OCI-LY7 (cell line): Measurements from ENCODE around the gene OR2M3. TPM values are rescaled to one million over a fixed set of nuclear protein-coding genes. Genes with fewer than 3 reads are reported as not detected.

Source experiments
- BruUV-seq: library from RNA; stranded (reverse); fragments of 400-500 nt; replicated peaks from 2 replicates; lab custom pipeline; 2021; lab: Mats Ljungman, UMichigan
- CTCF ChIA-PET: fragments of 300-600 bp; sonication (Branson Sonifier 250); formaldehyde crosslinking; loops from one replicate; lab custom pipeline; 2022; ENCODE audit warnings: antibody characterized with exemption; ENCODE audit not compliant: unreplicated experiment; lab: Charles Lee
- POLR2A ChIA-PET: fragments of 300-600 bp; sonication (Branson Sonifier 250); formaldehyde crosslinking; loops from one replicate; lab custom pipeline; 2022; ENCODE audit warnings: antibody characterized with exemption; lab: Charles Lee
- DNase-seq: peaks from one replicate; pipeline ENCODE4 v3.0.0-alpha.2; 2015; ENCODE audit warnings: low spot score
- H2AFZ ChIP-seq: fragments of 200-600 bp; sonication (generic), shearing (Covaris generic); 2 replicates; pipeline ENCODE4 v1.6.1; 2014; ENCODE audit warnings: mild to moderate bottlenecking, antibody characterized with exemption, low read length, moderate library complexity
- H3K27ac ChIP-seq: fragments of 200-600 bp; sonication (generic); 2 replicates; pipeline ENCODE4 v1.5.1; 2014; ENCODE audit warnings: mixed run types, low read depth, mild to moderate bottlenecking, moderate library complexity, low read length, inconsistent platforms; ENCODE audit not compliant: poor library complexity, severe bottlenecking
- H3K36me3 ChIP-seq: fragments of 200-600 bp; sonication (generic); 2 replicates; pipeline ENCODE4 v1.6.1; 2014; ENCODE audit warnings: mild to moderate bottlenecking, antibody characterized with exemption, low read length, moderate library complexity, mixed read lengths; ENCODE audit not compliant: insufficient read depth
- H3K4me1 ChIP-seq: fragments of 200-600 bp; sonication (generic); 2 replicates; pipeline ENCODE4 v1.5.1; 2014; ENCODE audit warnings: mild to moderate bottlenecking, low read length; ENCODE audit not compliant: insufficient read depth, poor library complexity, severe bottlenecking
- H3K4me2 ChIP-seq: fragments of 200-600 bp; sonication (generic); 2 replicates; pipeline ENCODE4 v1.6.1; 2014; ENCODE audit warnings: mild to moderate bottlenecking, low read length
- H3K4me3 ChIP-seq: fragments of 200-600 bp; sonication (generic); 2 replicates; pipeline ENCODE4 v1.5.1; 2014; ENCODE audit warnings: mild to moderate bottlenecking, low read depth, low read length; ENCODE audit not compliant: poor library complexity, severe bottlenecking
- H3K79me2 ChIP-seq: fragments of 200-600 bp; sonication (generic); 2 replicates; pipeline ENCODE4 v1.6.1; 2016; ENCODE audit warnings: low read depth, mild to moderate bottlenecking, low read length, moderate library complexity, mixed read lengths; ENCODE audit not compliant: insufficient read depth
- H3K9me2 ChIP-seq: fragments of 200-600 bp; sonication (generic); 2 replicates; pipeline ENCODE4 v1.6.1; 2016; ENCODE audit warnings: mild to moderate bottlenecking, low read length, mixed read lengths; ENCODE audit not compliant: insufficient read depth
- H3K9me3 ChIP-seq: fragments of 200-600 bp; sonication (generic); 2 replicates; pipeline ENCODE4 v1.6.1; 2014; ENCODE audit warnings: mild to moderate bottlenecking, mixed run types, low read length, mixed read lengths
- H4K20me1 ChIP-seq: fragments of 200-600 bp; sonication (generic); 2 replicates; pipeline ENCODE4 v1.6.1; 2014; ENCODE audit warnings: mild to moderate bottlenecking, antibody characterized with exemption, low read length, moderate library complexity, mixed read lengths; ENCODE audit not compliant: insufficient read depth
- EZH2phosphoT487 ChIP-seq: fragments of 200-600 bp; sonication (generic); IDR thresholded peaks from 2 replicates; pipeline ENCODE4 v1.6.1; 2018; ENCODE audit warnings: low read depth, borderline replicate concordance, mild to moderate bottlenecking, mixed run types, antibody characterized with exemption, low read length, moderate library complexity, mixed read lengths
- intact Hi-C: fragments of 100-400 bp; cut with micrococcal nuclease; formaldehyde crosslinking; loops from one replicate; pipeline ENCODE4 v1.10.0; 2022; ENCODE audit not compliant: unreplicated experiment
- total RNA-seq, 2 experiments: library from RNA; depleted of rRNA in 1 of 2; stranded (reverse); fragments of >200 nt in 1 of 2; shearing (Covaris generic) in 1 of 2; gene quantifications; 2 replicates each; pipeline ENCODE4 v1.2.3, GENCODE V29; 2014 to 2022
- TF ChIP-seq, protein P1 (sequence below): fragments of 200-600 bp; sonication (generic); conservative IDR thresholded peaks from 2 replicates; pipeline ENCODE4 v1.5.1; 2014; ENCODE audit warnings: mild to moderate bottlenecking, antibody characterized with exemption, low read length, moderate library complexity, mixed read lengths

Gene OR2M3
- total RNA-seq, 2 experiments from 2014 or later, result not detected

DNA sequence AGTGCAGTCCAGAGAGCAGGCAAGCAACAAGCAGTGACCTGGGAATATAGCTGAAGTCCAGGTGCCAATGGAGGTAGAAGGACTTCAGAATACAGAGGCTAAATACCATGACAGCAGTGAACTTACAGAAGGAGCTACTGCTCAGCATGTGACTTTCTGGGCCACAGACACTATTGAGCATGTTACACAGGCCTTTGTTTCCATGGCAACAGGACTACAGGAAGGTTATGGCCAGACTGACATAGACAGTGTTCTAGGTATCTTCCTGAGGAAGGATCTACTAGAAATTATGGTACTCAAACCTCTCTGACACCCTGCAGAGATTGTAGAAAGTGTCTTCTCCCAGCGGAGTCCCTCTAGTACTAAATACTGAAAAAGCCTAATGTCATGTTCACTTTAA lies 41.1 kb upstream of the OR2M3 start:
- Histone ChIP-seq H3K27ac (no peak overlapping the region), H4K20me1 (no peaks in the 10 kb centered on the region), H2AFZ (no peak overlapping the region), H3K9me3 (no peaks in the 10 kb centered on the region), H3K79me2 (no peaks in the 10 kb centered on the region), H3K4me3 (no peak overlapping the region), H3K4me2 (no peak overlapping the region), H3K9me2 (no peaks in the 10 kb centered on the region), H3K4me1 (no peaks in the 10 kb centered on the region), H3K36me3 (no peaks in the 10 kb centered on the region)
- intact Hi-C loops, result no loop called here
- no peak for DNase-seq
- ChIA-PET POLR2A (no interaction called here), CTCF (no interaction called here)
- BruUV-seq, result no TSS peak
- TF ChIP-seq EZH2phosphoT487, result no peak
- TF ChIP-seq, protein P1, sequence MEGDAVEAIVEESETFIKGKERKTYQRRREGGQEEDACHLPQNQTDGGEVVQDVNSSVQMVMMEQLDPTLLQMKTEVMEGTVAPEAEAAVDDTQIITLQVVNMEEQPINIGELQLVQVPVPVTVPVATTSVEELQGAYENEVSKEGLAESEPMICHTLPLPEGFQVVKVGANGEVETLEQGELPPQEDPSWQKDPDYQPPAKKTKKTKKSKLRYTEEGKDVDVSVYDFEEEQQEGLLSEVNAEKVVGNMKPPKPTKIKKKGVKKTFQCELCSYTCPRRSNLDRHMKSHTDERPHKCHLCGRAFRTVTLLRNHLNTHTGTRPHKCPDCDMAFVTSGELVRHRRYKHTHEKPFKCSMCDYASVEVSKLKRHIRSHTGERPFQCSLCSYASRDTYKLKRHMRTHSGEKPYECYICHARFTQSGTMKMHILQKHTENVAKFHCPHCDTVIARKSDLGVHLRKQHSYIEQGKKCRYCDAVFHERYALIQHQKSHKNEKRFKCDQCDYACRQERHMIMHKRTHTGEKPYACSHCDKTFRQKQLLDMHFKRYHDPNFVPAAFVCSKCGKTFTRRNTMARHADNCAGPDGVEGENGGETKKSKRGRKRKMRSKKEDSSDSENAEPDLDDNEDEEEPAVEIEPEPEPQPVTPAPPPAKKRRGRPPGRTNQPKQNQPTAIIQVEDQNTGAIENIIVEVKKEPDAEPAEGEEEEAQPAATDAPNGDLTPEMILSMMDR, result no peak

DNA sequence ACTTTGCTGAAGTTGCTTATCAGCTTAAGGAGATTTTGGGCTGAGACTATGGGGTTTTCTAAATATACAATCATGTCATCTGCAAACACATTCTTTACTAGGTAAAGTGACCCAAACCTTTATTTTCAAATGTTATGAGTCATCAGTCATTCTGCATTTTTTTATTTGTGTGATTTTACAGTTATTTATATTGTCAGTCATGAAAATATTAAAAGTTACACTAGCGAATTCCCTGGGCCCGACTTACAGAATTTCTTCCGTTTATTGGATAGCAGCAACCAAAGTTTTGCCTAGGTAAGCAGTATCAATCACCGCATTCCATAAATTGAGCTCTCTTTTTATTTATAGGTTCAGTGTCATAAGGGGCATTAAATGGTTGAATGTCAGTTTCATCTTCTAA lies 38.3 kb upstream of the OR2M3 start:
- no peak overlapping the region for H3K4me3 ChIP-seq
- H4K20me1 ChIP-seq, result no peaks in the 10 kb centered on the region
- no peaks in the 10 kb centered on the region for H3K4me1 ChIP-seq
- H3K9me2 ChIP-seq, result no peaks in the 10 kb centered on the region
- no TSS peak for BruUV-seq
- DNase-seq, result no peak
- H2AFZ ChIP-seq, result no peak overlapping the region
- H3K36me3 ChIP-seq, result no peaks in the 10 kb centered on the region
- ChIA-PET CTCF (no interaction called here), POLR2A (no interaction called here)
- intact Hi-C loops, result no loop called here
- no peaks in the 10 kb centered on the region for H3K79me2 ChIP-seq
- TF ChIP-seq EZH2phosphoT487, result no peak
- TF ChIP-seq, protein P1, result no peak
- H3K9me3 ChIP-seq, result no peaks in the 10 kb centered on the region
- no peak overlapping the region for H3K27ac ChIP-seq
- no peak overlapping the region for H3K4me2 ChIP-seq

DNA sequence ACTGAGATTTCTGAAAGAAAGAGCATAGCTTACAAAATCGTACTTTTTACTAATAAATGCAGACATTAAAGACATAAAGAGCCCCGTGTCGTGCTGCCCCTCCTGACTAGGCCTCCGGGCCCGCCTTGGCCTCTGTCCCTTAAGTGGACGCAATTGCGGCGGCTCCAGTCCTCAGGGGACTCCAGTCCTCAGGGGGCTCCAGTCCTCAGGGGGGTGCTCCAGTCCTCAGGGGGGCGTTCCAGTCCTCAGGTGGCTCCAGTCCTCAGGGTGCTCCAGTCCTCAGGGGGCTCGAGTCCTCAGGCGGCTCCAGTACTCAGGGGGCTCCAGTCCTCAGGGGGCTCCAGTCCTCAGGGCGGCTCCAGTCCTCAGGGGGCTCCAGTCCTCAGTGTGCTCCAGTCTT lies 33.0 kb upstream of the OR2M3 start:
- intact Hi-C loops, result no loop called here

More for the DNA sequence above, 33.0 kb upstream of the OR2M3 start:
- no TSS peak for BruUV-seq
- POLR2A ChIA-PET, result no interaction called here
- Histone ChIP-seq H2AFZ (no peak overlapping the region), H3K9me3 (no peaks in the 10 kb centered on the region), H3K4me1 (no peaks in the 10 kb centered on the region), H3K36me3 (no peaks in the 10 kb centered on the region), H3K79me2 (no peaks in the 10 kb centered on the region), H3K4me2 (no peak overlapping the region), H3K4me3 (no peak overlapping the region), H3K27ac (no peak overlapping the region), H4K20me1 (no peaks in the 10 kb centered on the region), H3K9me2 (no peaks in the 10 kb centered on the region)
- CTCF ChIA-PET, result no interaction called here
- no peak for TF ChIP-seq EZH2phosphoT487
- TF ChIP-seq, protein P1, result no peak
- no peak for DNase-seq
